COLO829 (cell line): ENCODE data around the gene ZNF354C.

Experiments used
- DNase-seq: peaks from one replicate; pipeline ENCODE4 v3.0.0; 2012; ENCODE audit warnings: low spot score

The ZNF354C gene

GRCh38 chr5:179127136-179128040 lies 67.2 kb downstream of the ZNF354C start:
- DNase-seq, result no peak

- DNase-seq, result no peak
Measured at GRCh38 chr5:179128041-179128365, 67.8 kb downstream of the ZNF354C start.

GRCh38 chr5:179128976-179129375 lies 68.8 kb downstream of the ZNF354C start:
- DNase-seq, result no peak

GRCh38 chr5:179129607-179130071 lies 69.5 kb downstream of the ZNF354C start:
- DNase-seq, result no peak

- DNase-seq, result no peak
Measured at GRCh38 chr5:179130101-179130681, 70.0 kb downstream of the ZNF354C start.

- DNase-seq, result no peak
Measured at GRCh38 chr5:179131321-179131835, 71.2 kb downstream of the ZNF354C start.

- DNase-seq, result no peak
Measured at GRCh38 chr5:179131886-179132585, 71.9 kb downstream of the ZNF354C start.

GRCh38 chr5:179132586-179133355 lies 72.6 kb downstream of the ZNF354C start:
- DNase-seq, result no peak
